DND-41 (cell line): Measurements from ENCODE around the gene HTR3C.

Experiments
- EZH2 ChIP-seq: IDR thresholded peaks from 3 replicates; pipeline ENCODE4 v1.6.1; 2012; ENCODE audit warnings: borderline replicate concordance, low read depth, mild to moderate bottlenecking, moderate library complexity, low read length, inconsistent platforms; ENCODE audit not compliant: severe bottlenecking
- TF ChIP-seq, protein P1 (sequence below): IDR thresholded peaks from 2 replicates; pipeline ENCODE4 v1.5.1; 2012; ENCODE audit warnings: borderline replicate concordance, low read length, moderate library complexity, mild to moderate bottlenecking; ENCODE audit not compliant: poor library complexity, severe bottlenecking; ENCODE audit errors: extremely low read depth

DNA sequence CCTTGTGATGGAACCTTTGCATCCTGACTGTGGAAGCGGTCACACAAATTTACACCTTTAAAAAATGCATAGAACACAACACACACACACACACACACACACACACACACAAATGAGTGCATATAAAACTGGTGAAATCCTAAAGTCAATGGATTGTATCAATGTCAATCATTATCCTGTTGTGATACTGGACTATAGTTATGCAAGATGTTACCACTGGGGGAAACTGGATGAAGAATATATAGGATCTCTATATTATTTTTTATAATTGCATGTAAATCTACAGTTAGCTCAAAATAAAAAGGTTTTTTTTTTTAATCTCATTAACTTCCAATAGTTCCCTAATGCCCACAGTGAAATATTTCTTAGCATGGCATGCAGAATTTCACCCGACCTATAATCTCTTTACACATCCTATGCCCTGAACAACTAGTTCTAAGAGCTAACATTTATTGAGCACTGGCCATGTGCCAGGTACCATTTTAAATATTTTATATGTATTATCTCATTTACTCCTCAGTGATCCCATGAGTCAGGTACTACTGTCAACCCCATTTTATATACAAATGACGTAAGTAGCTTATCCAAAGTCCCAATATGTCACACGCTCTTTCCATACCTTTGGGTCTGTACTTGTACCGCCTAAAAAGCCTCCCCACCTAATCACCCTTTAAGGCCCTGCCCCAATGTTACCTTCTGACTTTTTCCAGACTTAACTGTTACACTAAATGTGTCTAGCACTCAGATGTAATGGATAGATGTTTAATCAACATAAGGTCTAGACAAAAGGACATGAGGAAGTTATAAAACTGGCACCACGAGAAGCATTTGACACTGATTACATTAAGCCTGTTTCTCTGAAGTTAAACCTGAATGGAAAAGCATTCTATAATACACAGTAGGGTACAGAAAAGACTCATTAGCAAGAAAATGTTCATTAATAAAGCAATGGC is 40.6 kb upstream of the HTR3C start:
- TF ChIP-seq, protein P1, sequence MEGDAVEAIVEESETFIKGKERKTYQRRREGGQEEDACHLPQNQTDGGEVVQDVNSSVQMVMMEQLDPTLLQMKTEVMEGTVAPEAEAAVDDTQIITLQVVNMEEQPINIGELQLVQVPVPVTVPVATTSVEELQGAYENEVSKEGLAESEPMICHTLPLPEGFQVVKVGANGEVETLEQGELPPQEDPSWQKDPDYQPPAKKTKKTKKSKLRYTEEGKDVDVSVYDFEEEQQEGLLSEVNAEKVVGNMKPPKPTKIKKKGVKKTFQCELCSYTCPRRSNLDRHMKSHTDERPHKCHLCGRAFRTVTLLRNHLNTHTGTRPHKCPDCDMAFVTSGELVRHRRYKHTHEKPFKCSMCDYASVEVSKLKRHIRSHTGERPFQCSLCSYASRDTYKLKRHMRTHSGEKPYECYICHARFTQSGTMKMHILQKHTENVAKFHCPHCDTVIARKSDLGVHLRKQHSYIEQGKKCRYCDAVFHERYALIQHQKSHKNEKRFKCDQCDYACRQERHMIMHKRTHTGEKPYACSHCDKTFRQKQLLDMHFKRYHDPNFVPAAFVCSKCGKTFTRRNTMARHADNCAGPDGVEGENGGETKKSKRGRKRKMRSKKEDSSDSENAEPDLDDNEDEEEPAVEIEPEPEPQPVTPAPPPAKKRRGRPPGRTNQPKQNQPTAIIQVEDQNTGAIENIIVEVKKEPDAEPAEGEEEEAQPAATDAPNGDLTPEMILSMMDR, result no peak
- no peak for TF ChIP-seq EZH2
